Activated gamma-delta T cell treated with anti-CD3 and anti-CD28 coated beads, Interleukin-2, amount 50 U/mL, for 16 hours (primary cell): ENCODE data around the gene ACTN1.

Source experiments
- DNase-seq: peaks from one replicate; pipeline ENCODE4 v3.0.0-alpha.2; 2020; ENCODE audit warnings: low read depth

The ACTN1 gene

GRCh38 chr14:68888883-68889282, 90.2 kb downstream of the ACTN1 start:
- DNase-seq = no peak

- DNase-seq = no peak
Observed at GRCh38 chr14:68888025-68888850, 90.9 kb downstream of the ACTN1 start.

- DNase-seq = no peak
Observed at GRCh38 chr14:68886109-68886434, 93.0 kb downstream of the ACTN1 start.

- no peak for DNase-seq
Observed at GRCh38 chr14:68885226-68886108, 93.6 kb downstream of the ACTN1 start.

DNA sequence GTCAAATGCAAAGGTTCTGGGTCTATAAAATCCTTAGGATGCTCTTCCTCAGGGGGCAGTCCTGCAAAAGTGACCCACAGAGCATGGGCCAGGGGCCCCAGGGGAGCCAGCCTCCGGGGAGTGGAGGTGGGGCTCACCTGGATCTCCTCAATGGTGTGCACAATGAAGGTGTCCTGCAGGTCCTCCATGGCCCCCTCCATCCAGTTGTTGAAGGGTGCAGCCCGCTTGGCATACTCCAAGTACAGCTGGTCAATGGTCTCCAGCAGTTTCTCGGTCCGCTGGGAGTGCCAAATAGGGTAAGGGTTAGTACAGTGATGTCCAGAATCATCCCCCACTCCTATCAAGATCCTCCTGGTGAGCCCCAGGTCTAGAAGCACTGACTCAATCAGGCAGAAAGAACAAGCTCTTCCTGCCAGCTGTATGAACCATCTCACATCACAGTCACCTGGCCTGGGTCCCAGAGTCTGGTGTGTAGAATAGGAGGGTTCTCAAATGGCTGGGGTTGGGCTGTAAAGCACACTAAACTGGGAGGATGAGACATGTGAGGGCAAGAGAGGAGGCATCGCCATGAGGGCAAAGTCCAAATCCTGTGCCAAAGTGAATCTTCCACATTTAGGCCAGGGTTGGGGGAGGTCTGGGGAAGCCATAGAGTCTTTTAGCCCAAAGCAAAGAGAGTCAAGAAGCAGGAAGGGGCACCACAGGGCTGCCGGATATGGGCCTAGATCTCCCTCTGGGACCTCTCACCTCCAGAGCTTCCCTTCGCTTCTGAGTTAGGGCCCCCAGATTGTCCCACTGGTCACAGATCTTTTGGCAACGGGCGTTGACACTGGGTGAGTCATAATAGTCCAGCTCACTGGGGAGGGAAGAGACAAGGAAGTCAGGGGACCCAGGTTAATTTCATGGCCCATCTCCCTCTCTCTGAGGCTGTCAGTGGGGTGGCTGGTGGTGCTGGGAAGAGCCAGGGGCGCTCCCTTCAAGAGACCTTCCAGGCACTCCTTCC, 94.8 kb downstream of the ACTN1 start:
- DNase-seq = no peak

DNA sequence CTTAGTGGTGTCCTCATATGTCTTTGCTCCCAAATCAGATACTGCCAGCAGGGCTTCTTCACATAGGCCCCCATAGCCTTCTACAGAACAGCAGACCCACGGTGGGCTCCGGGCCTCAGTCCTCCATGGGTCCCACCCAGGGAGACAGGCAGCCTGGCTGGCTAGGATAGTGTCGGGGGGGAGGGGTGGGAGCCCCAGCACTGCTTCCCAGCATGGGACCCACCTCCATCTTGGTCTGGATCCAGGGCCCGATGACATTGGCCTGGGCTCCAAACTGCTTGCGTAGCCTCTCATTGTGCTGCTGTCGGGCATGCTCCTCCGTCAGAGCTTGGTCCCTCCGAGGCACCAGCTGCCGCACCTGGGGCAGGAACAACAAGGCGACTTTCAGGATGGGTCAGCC, 96.9 kb downstream of the ACTN1 start:
- DNase-seq = no peak

- DNase-seq = no peak
Observed at GRCh38 chr14:68881396-68881795, 97.7 kb downstream of the ACTN1 start.

- no peak for DNase-seq
Observed at GRCh38 chr14:68880581-68881105, 98.5 kb downstream of the ACTN1 start.

- no peak for DNase-seq
Observed at GRCh38 chr14:68879841-68880575, 99.1 kb downstream of the ACTN1 start.

- no peak for DNase-seq
Observed at GRCh38 chr14:68879321-68879781, 99.8 kb downstream of the ACTN1 start.

- DNase-seq = no peak
Observed at GRCh38 chr14:68878908-68879307, 100.2 kb downstream of the ACTN1 start.

DNA sequence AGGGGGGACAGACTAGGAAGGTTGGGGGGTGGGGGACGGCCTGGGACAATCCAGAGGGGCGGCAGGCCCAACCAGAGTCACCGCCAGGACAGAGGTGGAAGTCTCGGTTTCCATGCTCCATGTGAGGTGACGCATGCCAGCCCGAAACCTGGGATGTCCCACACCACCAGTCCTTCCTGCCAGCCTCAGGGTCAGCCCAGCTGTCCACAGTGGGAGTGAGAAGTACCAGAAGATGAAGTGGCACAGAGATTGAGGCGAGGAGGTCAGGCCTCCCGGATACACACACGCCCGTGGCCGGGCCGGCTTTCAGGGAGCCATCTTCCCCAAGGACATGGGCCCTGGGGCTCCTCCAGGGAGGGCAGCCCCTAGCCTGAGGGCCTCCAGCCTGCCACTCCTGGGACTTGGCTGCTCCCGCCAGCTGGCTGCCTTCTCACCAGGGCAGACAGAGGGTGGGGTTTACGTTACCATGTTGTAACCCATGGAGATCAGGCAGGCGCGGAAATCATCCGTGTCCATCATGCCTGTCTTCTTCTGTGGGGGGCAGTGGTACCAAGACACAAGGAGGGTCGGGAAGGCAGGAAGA, 101.0 kb downstream of the ACTN1 start:
- no peak for DNase-seq

DNA sequence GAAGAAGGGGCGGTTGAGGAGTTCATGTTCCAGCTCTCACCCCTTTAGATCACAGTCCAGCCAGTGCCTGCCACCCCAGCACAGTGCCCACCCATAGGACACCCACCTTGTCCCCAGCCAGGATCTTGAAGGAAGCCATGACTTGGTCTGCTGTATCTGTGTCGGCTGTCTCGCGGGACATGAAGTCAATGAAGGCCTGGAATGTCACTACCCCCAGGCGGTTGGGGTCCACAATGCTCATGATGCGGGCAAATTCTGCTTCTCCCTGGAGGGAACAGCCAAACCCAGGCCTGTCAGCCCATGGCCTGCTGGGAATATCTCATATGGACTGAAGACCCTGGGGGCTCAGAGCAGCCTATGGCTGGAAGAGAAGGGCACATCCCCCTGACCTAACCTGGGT, 102.1 kb downstream of the ACTN1 start:
- no peak for DNase-seq

DNA sequence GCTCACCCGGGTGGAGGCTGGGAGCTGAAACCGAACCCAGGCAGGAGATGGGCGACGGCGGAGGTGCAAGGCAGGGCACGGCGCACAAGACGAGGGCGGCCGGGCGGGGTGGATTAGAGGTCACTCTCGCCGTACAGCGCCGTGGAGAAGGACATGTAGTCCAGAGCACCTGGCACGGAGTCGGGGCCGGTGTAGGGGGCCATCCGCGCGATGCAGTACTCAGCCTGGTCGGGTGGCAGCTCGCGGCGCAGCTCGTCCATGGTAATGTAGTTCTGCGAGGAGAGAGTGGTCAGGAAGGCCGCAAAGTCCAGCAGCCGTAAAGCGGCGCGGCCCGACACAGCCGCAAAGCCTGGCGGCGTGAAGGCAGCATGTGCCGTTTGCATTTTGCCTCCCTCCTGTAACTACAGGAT, 104.4 kb downstream of the ACTN1 start:
- DNase-seq = no peak

GRCh38 chr14:68873376-68873775, 105.7 kb downstream of the ACTN1 start:
- DNase-seq = no peak

DNA sequence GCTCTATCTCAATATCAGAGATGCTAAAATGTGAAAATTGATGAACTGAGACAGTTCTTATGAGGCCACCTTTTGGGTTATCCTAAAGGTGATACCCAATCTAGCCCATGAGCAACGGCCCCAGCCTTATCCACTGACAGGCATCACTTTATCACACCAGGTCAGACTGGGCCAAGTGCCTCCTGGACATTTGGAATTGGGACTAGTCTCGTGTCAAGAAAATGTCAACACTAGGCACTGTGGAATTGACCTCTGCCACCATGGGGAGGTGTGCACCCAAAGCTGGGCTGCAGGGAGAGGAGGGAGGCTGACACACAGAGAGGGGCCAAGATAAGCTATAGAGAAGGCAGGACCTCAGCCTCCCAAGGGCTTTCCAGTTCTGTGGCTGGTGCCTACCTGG, 107.7 kb downstream of the ACTN1 start:
- no peak for DNase-seq

- DNase-seq = no peak
Observed at GRCh38 chr14:68866991-68867533, 112.0 kb downstream of the ACTN1 start.

GRCh38 chr14:68865542-68865941, 113.6 kb downstream of the ACTN1 start:
- DNase-seq = no peak

- DNase-seq = no peak
Observed at GRCh38 chr14:68864361-68864750, 114.7 kb downstream of the ACTN1 start.

DNA sequence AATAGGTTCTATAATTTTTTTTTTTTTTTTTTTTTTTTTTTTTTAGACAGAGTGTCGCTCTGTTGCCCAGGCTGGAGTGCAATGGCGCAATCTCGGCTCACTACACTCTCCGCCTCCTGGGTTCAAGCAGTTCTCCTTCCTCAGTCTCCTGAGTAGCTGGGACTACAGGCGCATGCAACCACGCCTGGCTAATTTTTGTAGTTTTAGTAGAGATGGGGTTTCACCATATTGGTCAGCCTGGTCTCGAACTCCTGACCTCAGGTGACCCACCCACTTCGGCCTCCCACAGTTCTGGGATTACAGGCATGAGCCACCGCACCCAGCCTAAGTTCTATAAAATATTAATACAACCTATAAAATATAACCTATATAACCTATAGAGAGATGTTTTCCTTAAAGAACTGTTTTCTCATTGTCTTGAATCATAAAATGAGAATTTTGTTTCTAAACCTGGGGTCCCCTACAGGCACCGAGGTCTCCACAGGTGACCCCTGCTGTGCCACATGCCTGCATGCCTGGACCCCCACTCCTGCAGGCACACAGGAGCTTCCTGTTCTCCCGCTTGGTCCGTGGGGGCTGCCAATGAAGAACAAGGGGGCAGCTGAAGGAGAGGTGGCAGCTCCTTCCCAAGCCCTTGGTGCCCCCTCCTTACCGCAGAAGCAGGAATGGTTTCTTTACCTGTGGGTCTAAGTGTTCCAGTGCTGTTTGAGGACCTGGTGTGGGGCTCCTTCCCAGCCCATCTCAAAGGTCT, 115.3 kb downstream of the ACTN1 start:
- no peak for DNase-seq
